HG03521 (cell line): ENCODE data around the gene TANC1.

Experiments used
- ATAC-seq: cut with Tn5 transposase; IDR thresholded peaks from one replicate; pipeline ENCODE4 v1.9.1; 2021; ENCODE audit warnings: mild to moderate bottlenecking, moderate library complexity; ENCODE audit not compliant: unreplicated experiment

TANC1 gene

DNA sequence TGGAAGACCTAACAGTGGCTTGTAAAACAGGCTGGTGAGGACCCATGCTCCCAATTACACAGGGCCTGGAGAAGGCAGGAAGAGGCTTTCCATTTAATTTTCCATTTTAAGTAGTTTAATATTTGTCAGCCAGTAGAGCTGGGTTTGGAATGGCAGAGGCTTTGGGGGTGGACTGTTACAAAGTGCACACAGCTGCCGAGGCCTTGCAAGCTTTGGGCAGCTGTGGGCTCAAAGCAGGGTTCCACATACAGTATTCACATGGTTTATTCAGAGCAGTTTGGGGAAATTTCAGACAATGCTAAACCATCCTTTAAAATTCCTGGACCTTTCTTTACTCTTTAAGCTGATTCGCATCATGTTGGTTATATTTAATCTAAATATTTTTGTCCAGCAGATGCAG, 185.5 kb downstream of the TANC1 start:
- ATAC-seq: no peak

DNA sequence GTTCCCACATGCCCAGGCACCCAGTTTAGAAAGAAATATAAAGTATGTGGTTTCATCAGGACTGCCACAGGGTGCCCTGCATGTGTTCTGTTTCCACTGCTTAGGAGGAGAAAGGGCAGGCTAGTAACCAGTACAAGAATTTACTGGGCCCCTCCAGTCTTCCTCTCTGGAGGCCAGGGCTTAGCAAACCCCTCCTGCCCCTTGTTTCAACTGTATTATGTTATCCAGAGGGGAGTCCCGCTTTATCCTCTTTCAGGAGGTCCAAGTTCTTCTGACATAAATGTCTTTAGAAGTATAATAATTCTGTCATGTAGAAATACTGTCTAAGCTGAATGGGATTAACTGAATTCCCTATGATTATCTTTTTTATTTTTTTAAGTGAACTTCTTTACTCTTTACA, 185.9 kb downstream of the TANC1 start:
- no peak for ATAC-seq

DNA sequence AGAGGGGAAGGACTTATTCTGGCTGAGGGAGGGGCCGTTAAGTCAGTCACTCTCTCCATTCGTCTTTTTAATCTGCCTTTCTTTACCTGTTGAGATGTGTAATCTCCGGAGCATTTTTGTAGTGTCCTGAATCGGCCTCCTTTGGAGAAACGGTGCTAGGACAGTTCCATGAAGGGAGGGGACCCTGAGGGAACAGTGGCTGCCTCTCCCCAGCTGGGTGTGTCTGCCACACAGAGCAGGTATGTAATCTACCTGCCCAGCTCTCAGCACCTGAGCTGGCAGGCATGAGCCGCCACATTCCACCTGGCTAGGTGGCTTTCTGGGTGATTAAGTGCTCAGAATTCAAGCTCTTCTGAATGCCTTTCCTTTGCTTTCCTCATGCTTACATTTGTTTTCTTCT, 186.9 kb downstream of the TANC1 start:
- no peak for ATAC-seq

DNA sequence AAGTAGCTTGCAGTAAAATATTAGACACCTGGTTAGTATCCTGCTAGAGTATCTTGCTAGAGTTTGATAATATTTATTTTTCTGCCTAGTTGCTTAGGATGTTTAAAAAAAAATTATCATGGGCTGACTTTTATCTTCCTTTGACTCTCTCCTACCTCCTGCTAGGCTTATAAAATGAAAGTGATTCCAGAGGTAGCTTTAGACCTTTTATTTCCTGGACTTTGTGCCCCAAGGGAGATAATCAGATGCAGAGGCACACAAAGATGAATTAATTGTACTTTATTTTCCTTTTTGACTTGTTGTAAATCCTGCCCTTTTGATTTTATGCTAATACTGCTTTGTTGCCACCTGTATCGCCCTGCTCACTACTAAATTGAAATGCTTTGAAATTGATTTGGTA, 187.4 kb downstream of the TANC1 start:
- ATAC-seq: no peak

DNA sequence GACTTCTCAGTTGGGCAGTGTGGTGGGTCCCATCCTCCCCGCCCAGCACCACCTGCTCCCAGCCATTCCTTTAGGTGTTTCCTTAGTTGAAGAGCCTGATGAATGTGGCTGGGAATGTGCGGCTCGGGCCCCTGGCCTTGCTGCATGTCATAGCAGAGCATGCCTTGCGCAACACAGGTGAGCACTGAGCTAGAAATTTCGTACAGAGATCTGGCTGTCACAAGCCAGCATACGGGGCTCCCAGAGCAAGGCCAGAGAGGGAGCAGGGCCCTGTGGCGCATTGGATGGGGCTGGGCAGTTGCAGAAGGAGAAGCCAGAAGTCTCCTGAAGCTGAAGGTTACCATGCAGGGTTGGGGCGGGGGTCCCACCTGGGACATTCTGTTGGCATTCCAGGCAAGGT, 188.4 kb downstream of the TANC1 start:
- no peak for ATAC-seq

DNA sequence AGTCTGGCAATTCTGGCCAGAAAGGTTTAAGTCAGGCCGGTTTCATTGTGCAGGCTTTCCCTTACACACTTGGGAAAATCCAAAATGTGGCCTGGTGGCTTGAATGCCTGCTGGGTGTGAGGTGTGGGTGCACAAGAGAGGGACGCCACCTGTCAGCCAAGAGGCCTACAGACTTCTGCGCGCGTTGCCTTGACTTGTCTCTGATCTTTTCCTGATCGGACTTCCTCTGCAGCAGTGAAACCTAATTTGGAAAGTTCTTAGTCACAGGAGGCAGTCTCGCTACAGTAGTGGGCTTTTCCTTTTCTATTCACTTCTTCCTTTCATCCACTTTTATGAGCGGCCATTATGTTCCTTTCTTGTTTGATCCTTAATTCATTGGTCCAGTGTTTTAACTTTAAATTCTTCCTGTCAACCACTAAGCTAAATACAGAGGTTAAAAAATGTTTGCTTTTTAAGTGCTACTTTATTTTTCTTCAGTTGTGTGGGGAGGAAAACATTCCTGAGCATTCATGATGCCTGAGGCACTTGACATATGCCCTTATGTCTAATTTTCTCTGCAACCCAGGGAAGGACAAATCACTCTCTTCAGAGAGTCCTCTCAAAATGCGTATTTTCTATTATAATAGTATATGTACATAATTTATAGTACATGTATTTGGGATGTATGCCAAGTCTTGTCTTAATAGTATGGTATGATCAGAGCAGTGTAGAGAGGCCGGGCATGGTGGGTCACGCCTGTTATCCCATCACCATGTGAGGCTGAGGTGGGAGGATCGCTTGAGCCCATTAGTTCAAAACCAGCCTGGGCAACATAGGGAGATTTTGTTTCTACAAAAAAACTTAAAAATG, 189.1 kb downstream of the TANC1 start:
- no peak for ATAC-seq

DNA sequence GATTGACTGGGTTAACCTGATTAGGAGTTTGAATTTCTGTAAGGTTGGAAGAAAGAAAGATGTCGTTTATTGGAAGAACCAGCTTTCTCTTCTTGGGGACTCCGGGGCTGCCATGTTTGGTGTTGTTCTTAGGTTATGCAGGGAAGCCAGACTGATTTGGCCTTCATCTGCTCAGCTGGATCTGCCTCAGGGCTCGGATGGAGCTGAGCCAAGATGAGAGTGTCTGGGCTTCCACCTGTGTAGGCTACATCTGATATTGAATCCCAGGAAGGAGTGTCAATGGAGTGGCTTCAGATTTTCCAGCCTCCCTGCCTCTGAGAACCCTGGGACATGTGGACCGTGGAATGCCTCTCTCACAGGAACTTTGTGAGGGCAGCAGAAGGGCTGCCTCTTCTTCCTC, 192.0 kb downstream of the TANC1 start:
- no peak for ATAC-seq

DNA sequence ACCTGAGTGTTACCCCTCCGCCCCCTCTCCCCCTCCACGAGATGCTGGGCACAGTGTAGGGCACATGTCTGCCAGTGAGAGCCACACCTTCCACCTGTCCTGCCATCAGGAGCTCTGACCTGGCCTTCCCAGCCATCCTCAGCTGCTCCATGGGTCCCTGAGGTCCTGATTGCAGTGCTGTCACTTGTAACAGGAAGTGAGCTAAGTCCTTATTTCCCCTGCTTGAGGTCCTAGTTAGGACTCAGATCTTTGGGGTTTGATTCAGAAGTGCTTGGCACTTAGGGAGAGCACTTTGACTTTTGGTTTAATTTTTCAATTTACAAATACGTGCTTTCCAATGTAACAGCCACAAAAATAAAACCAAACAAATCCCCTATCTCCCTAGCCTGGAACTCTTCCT, 192.5 kb downstream of the TANC1 start:
- ATAC-seq: no peak

DNA sequence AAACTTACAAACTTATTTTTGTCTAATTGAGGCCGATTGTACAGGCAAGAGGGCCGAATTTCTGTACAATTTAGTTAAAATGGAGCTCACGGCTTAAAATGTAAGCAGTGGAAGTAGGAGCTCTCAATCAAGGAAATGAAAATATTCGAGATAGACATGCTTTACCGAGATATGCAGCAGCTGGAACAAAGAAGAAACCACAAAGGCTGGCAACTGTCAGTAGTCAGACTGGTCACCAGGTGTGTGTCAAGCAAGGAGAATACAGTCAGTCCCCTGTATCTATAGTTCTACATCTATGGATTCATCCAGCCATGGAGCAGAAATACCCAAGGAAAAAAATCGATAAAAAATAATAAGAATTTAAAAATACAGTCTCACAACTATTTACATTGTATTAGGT, 195.5 kb downstream of the TANC1 start:
- no peak for ATAC-seq

DNA sequence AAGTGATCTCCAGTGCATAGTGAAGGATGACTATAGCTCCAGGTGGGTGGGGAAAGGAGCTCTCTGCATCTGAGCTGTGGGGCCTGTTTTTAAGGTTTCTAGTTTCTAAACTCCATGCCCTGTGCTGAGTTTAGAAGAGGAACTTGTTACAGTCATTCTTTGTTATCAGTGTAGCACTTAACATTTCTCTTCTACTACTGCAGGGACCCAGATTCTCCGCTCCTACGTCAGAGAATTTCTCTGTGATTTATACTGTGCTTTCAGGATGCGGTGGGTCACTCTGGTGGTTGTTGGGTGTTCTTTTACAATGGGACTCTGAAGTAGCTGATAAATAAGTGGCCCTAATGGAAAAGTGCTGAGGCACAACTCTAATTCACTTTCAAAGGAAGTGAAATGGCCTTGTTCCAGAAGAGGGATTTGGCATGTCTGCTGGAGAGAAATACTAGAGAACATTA, 196.0 kb downstream of the TANC1 start:
- no peak for ATAC-seq

DNA sequence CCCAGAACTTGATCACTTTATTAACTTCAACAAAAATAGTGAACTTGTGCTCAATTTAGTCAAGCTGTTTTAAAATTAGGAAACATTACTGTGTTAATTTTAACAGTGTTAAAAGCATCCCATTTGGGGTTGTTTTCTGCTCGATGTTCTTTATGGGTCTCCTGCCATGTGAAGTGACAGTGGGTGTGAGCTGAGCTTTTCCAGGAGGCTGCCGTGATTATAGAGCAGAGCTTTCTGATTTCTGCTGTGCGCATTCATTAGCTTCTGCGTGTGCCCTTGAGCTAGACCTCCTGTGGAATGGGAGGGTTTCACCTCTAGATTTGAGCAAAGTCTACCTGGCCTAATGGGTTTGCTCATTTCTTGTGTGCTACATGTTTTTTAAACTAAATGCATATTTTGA, 196.6 kb downstream of the TANC1 start:
- ATAC-seq: no peak

DNA sequence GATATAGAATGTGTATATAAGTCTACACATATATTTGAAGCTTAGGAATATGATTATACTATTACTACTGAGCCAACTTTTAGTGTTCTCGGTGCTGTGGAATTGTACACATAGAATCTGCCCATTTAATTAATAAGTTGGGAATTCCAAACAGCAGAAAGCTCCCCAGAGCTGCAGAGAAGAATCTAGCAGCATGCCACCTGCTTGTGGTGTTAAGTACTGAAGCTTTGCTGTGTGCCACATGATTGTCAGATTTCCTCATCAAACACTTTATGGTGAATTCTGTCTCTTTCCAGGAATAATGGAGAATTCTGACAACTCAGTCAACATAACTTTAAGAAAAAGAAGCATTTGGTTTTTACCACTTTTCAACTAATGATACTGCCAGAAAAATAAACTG, 200.3 kb downstream of the TANC1 start:
- ATAC-seq: no peak

DNA sequence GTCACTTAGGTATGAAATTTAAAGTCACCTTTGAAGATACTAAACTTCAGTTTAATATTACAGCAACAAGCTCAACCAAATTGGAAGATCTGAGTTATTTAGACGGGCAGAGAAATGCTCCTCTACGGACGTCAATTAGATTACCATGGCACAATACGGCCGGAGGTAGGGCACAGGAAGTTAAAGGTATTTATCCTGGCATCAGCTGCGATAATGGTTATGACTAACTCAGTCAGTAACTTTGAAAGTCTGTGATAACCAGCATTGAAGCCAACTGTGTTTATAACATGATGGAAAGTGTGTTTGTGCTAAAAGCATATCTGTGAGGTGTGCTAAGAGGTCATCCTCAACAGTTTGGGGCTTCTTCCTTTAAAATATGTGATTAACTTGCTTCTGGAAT, 200.7 kb downstream of the TANC1 start:
- no peak for ATAC-seq

DNA sequence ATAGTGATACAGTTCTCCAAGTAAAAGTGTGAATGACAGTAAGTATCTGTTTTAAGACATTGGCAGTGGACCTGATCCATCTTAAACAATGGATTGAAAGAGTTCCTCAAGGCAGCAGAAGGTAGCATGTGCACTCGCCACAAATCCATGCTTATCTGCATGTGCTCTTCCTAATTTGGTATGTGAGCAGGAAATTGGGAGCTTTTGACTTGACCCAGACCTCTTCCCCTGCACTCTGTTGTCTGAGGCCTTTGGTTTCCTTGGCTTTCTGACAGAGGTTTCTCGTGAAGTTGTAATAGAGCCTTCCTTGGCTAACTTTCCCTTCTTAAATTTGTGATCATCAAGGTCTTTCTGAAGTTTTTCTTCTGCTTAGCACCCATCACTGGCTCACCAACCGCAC, 204.0 kb downstream of the TANC1 start:
- ATAC-seq: no peak

DNA sequence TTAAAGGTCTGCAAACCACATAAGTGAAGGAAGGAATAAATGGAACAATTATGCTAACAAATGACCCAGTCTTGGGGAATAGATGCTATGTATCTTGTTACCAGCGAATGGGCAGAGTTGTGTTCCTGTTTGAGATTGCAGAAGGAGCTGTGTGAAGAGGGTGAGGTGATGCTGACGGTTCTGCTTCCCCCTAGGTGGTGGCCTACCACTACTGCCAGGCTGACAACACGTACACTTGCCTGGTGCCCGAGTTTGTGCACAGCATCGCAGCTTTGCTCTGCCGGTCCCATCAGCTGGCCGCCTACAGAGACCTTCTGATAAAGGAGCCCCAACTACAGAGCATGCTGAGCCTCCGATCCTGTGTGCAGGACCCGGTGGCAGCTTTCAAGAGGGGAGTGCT, 206.3 kb downstream of the TANC1 start:
- no peak for ATAC-seq

DNA sequence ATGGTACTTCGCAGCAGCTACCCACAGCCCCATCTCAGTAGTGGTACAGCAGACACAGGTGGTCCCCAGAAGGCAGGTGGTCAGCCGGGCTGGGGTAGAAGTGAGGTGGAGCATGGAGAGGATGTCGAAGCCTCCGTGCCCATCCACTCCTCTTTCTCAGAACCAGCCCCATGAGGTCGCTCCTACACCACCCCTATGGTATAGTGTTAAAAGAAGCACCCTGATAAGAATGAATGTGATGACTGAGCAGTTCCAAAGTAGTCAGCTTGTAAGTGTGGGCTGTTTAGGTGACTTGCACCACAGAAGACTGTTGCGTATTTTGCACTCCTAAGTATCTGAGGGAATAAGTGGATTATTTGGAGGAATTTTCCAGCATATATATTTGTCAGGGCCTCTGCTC, 206.7 kb downstream of the TANC1 start:
- ATAC-seq: no peak

DNA sequence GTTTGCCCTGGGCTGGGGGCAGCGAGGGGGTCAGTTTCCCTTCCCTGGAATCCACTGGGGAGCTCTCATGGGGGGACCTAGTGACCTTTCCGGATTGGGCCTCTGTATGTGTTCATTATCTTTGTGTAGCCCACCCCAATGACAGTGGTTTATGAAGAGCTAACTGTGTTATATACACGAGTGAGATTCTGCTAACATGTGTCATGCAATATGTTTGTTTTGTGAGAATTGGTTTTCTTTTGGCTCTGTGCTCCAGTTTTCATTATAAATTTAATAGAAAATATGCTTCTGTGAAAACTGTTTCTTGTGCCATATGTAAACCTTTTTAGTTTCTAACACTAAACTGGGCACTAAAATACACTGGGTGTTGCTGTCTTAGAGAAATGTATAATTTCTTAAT, 207.5 kb downstream of the TANC1 start:
- ATAC-seq: no peak

DNA sequence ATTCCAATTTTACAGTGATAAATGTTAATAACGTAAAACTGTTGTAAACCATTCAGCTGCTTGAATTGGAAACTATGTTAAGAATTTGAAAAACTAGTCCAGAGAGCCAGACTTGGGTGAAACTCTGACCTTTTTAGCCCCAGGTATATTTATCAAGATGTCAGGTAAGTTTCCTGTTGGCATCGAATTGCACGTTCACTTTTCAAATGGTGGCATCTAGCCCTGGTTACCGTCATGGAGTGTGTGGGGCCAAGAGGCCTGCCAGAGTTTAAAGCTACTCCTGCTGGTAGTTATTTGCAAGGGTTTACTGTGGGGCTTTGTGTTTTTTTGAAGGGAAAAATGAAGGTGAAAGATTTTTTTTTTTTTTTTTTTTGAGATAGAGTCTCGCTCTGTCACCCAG, 208.1 kb downstream of the TANC1 start:
- ATAC-seq: no peak

DNA sequence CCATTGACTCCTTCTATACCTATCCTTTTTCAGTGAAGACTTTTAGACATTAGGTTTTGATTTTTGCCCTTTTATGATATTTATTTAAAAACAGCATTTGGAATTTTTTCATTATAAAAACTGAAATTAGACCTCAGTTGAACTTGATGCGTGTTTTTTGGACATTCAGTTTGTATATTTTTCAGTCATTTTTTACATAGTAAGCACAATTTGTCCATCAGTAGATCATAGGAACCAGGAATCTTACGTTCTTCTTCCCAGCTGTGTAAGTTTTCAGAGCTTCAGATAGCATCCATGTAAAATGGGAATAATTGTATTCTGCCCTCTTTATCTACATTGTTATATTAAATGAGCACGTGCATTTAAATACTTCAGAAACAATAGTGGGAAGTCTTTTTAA, 208.9 kb downstream of the TANC1 start:
- no peak for ATAC-seq

DNA sequence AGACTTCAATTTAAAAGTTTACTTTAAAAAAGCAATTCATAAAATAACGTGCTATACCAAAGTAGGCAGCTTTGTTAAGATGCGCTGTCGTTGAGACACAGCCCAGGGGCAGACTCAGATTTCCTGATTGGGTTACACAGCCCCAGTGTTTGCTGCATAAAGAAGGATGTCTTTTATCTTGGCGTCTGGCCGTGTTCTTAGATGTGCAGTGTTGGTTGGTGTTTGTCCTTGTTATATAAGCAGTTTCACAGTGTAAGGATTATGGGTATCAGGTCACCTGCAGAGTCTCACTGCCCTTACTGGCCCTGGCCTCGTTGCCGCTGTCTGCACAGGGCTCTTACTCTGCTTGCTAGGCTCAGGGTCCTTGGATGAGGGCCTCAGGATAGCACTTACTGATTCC, 209.5 kb downstream of the TANC1 start:
- ATAC-seq: no peak

DNA sequence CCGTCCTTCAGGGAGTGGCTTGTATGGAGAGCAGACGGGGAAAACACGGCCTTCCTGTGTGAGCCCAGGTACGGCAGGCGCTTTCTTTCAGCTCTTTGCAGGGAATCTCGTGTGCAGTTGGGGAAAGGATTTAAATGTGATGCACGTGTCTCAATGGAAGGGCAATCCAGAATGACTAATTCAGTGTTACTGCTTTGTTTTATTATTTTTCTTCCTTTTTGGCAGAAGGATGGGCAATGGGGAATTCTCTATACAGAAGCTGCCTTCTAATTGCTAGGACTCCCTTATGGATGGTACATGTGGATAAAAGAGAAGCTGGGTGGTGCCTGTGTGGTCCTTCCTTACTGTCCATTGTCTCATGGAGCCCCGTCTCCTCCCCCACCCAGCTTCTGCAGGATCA, 210.7 kb downstream of the TANC1 start:
- no peak for ATAC-seq

DNA sequence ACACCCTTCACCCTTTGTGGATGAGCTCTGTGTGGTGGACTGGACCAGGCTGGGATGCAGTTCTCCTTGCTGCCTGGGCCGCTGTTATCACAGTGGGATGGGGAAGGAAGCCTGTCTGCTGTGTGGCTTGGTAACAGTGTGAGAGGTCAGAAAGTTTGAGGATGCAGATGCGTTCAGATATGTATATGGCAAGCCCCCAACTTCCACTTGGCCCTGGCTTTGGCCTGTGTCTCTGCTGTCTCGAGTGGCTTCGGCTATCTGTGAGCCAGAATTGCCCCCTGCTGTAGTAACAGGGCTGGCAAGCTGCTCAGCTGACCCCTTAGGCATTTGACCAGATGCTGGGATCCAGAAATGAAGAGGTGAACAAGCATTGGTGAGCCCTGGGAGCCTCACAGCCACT, 211.3 kb downstream of the TANC1 start:
- no peak for ATAC-seq

DNA sequence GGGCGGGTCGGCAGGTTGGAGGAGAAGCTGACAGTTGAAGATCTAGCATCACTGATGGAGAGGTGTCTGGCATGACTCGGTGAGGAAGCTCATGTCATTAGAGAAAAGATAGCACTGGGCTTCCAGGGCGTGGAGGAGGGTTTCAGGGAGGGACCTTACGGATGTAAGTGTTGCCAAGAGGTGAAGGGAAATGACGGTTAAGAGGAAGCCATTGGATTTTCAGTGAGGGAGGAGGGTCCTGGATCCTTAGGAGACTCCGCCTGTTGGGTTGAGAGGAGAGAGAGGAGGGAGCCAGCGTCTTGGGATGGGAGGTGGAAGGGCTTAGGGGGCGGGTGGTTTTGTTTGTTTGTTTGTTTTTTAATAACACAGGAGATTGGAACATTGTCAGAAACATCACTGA, 214.9 kb downstream of the TANC1 start:
- ATAC-seq: no peak
